HCT116 (cell line): Measurements from ENCODE around the gene LY86.

ENCODE experiments used
- CTCF ChIP-seq, 3 experiments: fragments of 200-600 bp in 1 of 3; sonication (generic) in 1 of 3; IDR thresholded peaks in 2 of 3; conservative IDR thresholded peaks in 1 of 3; 2 replicates each; pipeline ENCODE4 v1.5.1; 2012 to 2017; ENCODE audit warnings: low read depth in 2 of 3, low read length in 2 of 3, antibody characterized with exemption in 1 of 3, borderline replicate concordance in 1 of 3, control low read depth in 1 of 3, mild to moderate bottlenecking in 1 of 3, mixed read lengths in 1 of 3, mixed run types in 1 of 3, moderate library complexity in 1 of 3; ENCODE audit not compliant: insufficient read depth in 1 of 3
- EGR1 ChIP-seq: IDR thresholded peaks from 2 replicates; pipeline ENCODE4 v1.6.1; 2012; ENCODE audit warnings: low read depth
- EZH2 ChIP-seq: fragments of 200-600 bp; sonication (generic); IDR thresholded peaks from 2 replicates; pipeline ENCODE4 v1.6.1; 2017; ENCODE audit warnings: antibody characterized with exemption, mixed run types
- FOSL1 ChIP-seq: IDR thresholded peaks from 2 replicates; pipeline ENCODE4 v1.6.1; 2012; ENCODE audit warnings: low read depth
- POLR2A ChIP-seq: IDR thresholded peaks from 2 replicates; pipeline ENCODE4 v1.7.0; 2011; ENCODE audit warnings: borderline replicate concordance; ENCODE audit not compliant: insufficient read depth, insufficient read length; ENCODE audit errors: extremely low read depth
- RAD21 ChIP-seq: IDR thresholded peaks from 2 replicates; pipeline ENCODE4 v1.6.1; 2012; ENCODE audit warnings: low read depth, mild to moderate bottlenecking
- SIN3A ChIP-seq: IDR thresholded peaks from 2 replicates; pipeline ENCODE4 v1.6.1; 2012; ENCODE audit warnings: low read depth
- TCF7L2 ChIP-seq: IDR thresholded peaks from 2 replicates; pipeline ENCODE4 v1.7.0; 2011; ENCODE audit warnings: borderline replicate concordance, inconsistent platforms; ENCODE audit not compliant: insufficient read depth, insufficient read length; ENCODE audit errors: extremely low read depth
- YY1 ChIP-seq: IDR thresholded peaks from 2 replicates; pipeline ENCODE4 v1.6.1; 2011; ENCODE audit warnings: low read length, low read depth, moderate library complexity, mild to moderate bottlenecking; ENCODE audit not compliant: insufficient replicate concordance; ENCODE audit errors: extremely low read depth
- ZFX ChIP-seq: fragments of 450-650 bp; IDR thresholded peaks from 2 replicates; pipeline ENCODE4 v1.6.1; 2017
- TF ChIP-seq, protein P1 (sequence below): IDR thresholded peaks from 2 replicates; pipeline ENCODE4 v1.6.1; 2012; ENCODE audit warnings: low read depth

- TF ChIP-seq CTCF (IDR thresholded peaks at IDR 0.05 in 2 of 3, conservative IDR thresholded peaks at IDR 0.05 in 1 of 3; ENCODE audit: borderline replicate concordance in 1 of 3, insufficient read depth in 1 of 3, low read depth in 2 of 3, low read length in 2 of 3) (no peak), EZH2 (no peak), POLR2A (no peak), TCF7L2 (no peak), YY1 (no peak), RAD21 (no peak), EGR1 (no peak), SIN3A (no peak), FOSL1 (no peak), ZFX (no peak)
- TF ChIP-seq, protein P1, sequence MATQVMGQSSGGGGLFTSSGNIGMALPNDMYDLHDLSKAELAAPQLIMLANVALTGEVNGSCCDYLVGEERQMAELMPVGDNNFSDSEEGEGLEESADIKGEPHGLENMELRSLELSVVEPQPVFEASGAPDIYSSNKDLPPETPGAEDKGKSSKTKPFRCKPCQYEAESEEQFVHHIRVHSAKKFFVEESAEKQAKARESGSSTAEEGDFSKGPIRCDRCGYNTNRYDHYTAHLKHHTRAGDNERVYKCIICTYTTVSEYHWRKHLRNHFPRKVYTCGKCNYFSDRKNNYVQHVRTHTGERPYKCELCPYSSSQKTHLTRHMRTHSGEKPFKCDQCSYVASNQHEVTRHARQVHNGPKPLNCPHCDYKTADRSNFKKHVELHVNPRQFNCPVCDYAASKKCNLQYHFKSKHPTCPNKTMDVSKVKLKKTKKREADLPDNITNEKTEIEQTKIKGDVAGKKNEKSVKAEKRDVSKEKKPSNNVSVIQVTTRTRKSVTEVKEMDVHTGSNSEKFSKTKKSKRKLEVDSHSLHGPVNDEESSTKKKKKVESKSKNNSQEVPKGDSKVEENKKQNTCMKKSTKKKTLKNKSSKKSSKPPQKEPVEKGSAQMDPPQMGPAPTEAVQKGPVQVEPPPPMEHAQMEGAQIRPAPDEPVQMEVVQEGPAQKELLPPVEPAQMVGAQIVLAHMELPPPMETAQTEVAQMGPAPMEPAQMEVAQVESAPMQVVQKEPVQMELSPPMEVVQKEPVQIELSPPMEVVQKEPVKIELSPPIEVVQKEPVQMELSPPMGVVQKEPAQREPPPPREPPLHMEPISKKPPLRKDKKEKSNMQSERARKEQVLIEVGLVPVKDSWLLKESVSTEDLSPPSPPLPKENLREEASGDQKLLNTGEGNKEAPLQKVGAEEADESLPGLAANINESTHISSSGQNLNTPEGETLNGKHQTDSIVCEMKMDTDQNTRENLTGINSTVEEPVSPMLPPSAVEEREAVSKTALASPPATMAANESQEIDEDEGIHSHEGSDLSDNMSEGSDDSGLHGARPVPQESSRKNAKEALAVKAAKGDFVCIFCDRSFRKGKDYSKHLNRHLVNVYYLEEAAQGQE, result no peak
These were observed 25.8 kb downstream of the LY86 start for GRCh38 chr6:6614096-6614982.
